GM19351 (cell line): ENCODE measurements around the gene JMJD6.
"Not testable (repeated sequence)": the region's sequence is repeated elsewhere in the genome, so short reads cannot be mapped to it uniquely, and the experiment has no call there.

Experiments
- ATAC-seq: cut with Tn5 transposase; IDR thresholded peaks from one replicate; pipeline ENCODE4 v1.9.1; 2021; ENCODE audit warnings: mild to moderate bottlenecking, moderate library complexity; ENCODE audit not compliant: unreplicated experiment

JMJD6 gene

DNA sequence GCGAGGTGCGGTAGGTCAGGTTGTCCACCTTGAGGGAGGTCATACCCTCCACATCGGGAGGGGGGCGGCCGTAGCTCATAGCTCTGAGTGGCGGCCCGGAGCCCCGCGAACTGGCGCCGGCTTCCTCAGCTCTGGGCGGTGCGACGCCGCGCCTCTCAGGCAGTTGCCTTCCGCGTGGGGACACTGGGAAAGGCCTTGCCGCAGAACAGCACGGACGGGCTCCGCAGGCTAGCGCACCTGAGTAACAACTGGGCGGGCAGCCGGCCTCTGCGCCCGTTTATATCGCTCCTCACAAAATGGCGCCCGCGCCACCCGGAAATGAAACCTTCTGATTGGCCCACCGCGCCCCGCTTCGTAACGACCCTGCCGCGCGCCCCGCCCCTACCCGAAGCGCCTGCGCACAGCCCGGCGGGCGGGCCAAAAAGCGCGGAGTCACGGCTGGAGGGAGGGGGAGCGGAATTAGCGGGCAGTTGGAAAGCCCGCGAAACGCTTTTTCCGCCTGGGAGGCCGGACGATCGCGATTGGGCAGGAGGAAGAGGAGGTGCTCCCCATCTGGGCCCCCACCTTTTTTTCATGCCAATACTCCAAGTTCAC is 10.8 kb upstream of the JMJD6 start, which contains the start of gene SRSF2:
Gene SRSF2 (minus strand): TSS at position 250 of the 594 bp plus-strand sequence. CDS start 171 bp downstream, at position 79.
- ATAC-seq = peak; percentile 61

DNA sequence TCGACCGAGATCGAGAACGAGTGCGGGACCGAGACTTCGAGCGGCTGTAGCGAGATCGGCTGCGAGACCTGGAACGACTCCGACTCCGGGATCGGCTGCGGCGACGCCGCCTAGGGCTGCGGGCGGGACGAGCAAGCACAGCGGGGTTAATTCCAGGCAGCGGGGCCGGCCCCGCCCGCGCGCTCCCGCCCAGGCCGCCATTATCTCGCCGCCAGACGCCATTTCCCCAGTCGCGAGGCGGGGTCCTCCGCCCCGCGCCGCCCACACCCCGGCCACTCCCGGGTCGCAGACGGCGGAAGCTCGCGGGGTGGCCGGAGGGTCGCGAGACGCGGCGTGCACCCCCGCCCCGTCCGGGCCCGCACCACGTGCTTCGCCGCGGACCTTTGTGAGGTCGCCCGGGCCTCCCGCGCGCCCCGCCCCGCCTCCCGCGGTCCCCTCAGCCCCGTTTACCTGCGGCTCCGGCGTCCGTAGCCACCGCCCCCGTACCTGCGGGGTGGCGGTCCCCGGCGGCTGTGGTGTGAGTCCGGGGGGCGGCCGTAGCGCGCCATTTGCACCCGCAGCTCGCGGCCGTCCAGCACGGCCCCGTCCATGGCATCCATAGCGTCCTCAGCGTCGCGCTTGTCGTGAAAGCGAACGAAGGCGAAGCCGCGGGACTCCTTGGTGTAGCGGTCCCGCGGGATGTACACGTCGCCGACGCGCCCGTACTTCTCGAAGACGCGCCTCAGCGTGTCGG is 10.1 kb upstream of the JMJD6 start:
- ATAC-seq = peak; percentile 2

DNA sequence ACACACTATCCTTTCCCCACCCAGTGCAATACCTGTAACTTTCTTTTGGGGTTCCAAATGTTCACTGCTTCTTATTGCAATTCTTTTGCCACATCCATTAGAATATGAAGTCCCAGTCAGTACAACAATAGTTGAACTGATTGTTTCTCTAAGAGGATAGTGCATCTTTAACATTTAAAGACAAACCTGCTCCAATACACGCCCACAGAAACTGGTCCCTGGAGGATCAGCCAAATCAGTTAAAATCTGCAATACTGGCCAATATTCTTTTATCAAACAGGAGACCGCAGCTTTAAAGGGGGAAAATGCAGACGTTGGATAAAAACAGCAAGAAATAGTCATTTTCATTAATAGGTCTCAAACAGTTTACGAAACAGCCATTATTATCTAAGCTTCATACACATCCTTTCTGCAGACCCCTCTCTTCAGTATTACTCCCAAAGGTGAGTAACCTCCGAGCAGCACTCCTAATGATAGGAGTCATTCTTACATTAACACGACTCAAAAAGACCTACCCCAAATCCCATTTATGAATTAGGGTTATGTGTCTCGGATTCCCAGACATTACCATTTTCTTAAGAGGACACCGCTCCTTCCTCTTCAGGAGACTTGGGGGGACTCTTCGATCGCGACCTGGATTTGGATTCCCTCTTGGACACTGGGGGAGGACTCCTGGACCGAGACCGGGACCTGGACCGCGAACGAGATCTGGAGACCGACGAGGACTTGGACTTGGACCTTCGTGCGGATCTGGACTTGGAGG is 9.4 kb upstream of the JMJD6 start:
- no peak for ATAC-seq

DNA sequence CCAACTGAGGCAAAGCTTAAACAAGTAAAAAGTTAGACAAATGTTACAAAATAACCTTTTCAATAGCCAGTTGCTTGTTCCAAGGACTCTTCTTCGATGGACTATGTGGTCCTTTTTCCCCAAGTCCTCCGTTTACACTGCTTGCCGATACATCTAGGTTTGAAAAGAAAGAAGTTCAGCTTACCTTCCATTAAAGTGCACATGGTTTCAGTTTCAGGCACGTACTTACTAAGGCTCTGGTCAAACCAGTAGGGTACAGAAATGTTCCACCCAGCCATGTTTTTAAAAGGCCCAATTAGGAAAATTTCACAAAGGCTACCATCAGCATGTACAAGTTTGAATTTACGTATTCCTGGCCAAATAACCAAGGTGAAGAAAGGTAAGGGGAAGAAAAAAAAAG is 8.6 kb upstream of the JMJD6 start:
- ATAC-seq = no peak

DNA sequence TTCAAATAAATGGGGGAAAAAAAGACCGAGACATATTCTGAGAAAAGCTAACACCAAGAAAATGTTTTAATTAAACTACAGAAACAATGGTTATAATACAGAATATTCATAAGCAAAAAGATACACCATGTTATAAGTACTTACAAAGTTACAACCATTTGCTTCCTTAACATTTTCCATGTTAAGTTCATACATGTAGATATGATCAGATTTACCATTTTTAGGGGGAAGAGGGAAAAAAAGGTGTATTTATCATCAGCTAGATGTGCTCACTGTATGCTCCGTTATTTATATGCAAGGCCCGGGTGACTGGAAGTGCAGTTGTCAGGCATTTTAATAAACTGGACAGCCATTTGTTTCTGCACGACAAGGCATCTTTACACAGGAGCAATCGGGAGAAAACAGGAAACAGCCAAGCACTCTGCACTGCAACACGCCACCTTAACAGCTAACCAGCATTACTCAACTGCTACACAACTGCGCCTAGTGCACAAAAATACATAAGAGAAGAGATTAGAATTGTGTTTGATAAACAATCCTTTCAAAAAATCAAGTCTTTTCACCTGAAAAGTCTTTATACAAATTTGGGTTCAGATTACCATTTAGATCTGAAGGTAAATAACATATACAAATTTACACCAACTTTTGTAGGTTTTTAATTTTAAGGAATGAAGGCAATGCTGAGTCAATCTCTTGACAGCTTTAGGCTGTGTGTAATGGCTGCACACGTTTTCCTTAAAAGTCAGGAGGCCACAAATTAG is 7.9 kb upstream of the JMJD6 start:
- ATAC-seq = no peak

DNA sequence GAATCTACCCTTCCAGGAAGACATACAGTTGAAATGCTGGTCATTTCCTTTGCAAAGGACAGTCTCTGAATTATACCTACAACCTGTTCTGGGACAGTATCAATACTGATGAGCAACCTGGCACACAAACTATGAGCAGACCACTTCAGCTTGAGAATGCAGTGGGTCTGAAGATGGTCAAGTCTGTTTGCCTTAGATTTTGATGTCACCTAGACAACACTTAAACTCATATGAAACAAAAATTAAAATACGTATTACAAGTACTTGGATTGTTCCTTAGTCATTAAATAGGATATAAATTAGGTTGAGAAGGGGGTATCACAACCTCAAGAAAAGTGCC is 7.2 kb upstream of the JMJD6 start:
- no peak for ATAC-seq

DNA sequence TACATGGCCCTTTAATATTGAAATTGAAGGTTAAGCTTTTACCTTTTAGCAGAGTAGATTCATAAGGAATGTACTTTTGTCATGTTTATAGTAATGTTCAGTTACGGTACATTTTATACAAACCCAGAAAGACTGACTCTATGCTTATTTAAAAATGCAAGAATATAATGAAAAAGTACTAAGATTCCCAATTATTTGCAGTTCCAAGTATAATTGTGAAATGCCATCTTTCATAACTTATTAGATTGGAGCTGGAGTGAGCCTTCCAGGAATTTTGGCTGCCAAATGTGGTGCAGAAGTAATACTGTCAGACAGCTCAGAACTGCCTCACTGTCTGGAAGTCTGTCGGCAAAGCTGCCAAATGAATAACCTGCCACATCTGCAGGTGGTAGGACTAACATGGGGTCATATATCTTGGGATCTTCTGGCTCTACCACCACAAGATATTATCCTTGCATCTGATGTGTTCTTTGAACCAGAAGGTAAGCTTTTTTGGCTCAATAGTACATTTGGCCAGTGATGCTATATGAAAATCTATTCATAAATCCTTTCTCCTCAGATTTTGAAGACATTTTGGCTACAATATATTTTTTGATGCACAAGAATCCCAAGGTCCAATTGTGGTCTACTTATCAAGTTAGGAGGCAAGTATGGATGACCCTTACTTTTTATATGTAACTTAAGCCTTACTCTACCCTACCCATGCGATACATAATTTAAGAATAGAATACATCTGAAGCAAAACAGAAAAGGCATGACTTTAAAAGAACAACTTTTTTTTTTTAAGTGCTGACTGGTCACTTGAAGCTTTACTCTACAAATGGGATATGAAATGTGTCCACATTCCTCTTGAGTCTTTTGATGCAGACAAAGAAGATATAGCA is 6.6 kb upstream of the JMJD6 start:
- ATAC-seq = no peak

DNA sequence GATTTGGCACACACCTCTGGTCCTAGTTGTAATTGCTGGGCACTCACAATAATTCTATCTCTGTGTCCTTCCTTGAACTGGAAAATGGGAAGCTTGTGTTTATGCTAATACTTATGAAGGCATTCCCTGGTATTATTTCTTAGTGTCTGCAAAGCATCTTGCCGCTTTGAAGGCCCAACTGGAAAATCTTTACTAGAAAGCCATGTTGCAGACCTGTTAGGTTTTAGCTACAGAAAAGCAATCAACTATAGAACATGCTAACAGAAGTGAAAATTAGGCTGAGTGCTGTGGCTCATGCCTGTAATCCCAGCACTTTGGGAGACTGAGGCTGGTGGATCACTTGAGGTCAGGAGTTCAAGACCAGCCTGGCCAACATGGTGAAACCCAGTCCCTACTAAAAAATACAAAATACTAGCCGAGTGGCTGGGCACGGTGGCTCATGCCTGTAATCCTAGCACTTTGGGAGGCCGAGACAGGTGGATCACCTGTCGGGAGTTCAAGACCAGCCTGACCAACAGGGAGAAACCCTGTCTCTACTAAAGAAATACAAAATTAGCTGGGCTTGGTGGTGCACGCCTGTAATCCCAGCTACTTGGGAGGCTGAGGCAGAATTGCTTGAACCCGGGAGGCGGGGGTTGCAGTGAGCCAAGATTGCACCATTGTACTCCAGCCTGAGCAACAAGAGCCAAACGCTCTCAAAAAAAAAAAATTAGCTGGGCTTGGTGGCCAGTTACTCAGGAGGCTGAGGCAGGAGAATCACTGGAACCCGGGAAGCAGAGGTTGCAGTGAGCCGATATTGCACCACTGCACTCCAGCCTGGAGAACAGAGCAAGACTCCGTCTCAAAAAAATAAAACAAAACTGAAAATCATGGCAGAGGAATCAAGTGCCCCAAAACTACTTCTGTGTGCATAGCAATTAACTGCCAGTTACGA is 5.7 kb upstream of the JMJD6 start:
- ATAC-seq = not testable (repeated sequence)

DNA sequence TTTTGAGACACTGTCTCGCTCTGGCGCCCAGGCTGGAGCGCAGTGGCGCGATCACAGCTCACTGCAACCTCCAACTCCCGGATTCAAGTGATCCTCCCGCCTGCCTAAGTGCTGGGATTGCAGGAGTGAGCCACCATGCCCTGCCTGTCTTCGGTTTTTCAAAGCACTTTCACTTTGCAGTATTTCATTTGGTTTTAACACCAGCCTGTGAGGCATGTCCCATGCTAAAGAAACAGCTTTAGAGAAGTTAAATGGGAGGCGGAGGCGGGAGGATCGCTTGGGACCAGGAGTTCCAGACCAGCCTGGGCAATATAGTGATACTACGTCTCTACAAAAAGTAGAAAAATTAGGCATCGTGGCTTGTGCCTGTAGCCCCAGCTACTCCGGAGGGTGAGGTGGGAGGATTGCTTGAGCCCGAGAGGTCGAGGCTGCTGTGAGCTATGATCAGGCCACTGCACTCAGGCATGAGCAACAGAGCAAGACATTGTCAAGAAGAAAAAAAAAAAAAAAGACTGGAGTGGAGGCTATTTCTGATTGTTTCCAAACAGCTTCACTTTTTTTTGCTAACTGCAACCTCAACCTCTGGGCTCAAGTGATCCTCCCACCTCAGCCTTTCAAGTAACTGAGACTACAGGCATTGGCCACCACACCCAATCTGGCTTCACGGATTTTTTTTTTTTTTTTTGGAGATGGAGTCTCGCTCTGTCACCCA is 1.5 kb upstream of the JMJD6 start:
- no peak for ATAC-seq

DNA sequence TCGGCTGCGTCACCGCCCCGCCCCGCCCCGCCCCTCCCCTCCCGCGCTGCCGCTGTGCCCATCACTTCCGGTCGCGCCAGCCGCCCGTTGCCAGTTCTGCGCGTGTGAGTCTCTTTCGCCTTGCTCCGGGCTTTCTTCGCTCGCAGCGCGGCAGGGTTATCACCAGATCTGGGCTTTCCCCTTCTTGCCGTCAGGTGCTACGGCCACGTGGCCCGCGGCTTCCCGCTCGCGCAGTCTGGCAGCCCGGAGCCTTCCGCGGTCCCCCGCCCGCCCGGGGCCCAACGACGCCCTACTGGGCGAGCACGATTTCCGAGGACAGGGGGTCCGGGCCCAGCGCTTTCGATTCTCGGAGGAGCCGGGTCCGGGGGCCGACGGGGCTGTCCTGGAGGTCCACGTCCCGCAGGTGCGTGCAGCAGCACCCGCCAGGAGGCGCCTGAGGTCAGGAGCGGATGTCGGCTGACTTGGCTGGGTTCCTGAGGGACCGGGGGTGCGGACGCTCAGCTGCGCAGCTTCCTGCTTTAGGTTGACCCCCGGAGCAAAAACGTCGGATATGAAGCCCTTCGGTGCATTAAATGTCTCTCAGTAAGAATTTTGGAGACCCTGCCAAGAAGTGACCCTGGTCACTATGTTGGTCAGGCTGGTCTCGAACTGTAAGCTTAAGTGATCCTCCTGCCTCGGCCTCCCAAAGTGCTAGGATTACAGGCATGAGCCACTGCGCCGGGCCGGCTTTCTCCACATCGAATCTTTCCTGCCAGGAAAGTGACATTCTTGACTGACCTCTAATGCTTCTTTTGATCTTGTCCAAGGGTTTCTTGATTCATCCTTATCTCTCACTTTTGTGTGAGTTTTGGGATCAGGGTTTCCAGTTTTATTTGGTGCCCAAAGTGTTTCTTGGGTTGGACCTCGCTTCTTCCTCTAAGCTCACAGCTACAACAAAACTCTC is 641 bp upstream of the JMJD6 start, which contains the start of gene METTL23:
Gene METTL23 (plus strand): TSS at position 64 of the 943 bp plus-strand sequence. CDS start 2,872 bp downstream, outside the sequence.
- peak; percentile 40 for ATAC-seq

DNA sequence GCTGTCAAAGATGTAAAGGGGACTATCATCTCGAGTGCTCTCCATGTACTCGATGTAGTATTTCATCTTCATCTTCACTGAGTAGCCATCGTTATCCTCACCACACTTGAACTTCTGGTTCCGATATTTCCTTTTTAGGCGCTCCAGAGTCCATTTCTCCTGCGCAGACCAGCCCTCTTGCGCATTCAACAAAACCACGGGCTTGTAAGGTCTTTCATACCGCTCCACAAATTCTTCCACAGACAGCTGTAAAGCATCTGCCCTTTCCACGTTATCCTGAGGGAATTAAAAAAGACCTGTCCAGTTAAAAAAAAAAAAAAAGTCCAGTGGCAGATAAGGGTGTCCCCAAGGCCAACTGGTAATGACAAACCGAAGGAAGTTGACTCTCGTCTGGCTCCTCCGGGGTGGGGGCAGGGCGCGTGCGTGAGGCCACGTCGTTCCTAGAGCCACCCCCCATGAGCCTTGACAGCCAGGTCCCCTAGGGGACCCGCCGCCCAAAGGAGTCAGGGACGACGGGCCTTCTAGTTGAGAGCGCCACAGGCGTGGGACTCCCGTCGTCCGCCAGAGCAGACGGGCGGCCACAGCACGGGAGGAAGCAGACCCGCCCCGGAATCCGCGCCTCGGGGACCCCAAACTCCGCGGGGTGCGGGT is 701 bp downstream of the JMJD6 start:
- peak; percentile 39 for ATAC-seq

DNA sequence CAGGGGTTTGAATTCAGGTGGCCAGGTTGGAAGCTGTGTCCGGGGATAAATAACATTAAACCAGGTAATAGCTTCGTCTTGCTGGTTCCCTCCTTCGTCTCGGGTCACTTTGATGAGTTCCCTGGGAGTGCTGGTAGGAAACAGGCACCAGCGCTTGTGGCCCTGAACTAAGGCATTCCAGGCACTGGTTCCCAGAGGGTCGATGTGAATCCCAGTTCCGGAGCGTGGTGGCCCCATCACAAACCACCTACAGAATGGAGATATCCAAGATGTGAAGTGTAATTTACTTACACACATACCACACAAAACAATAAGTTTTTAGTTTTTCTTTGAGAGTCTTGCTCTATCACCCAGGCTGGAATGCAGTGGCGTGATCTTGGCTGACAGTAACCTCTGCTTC is 2.6 kb downstream of the JMJD6 start:
- no peak for ATAC-seq

DNA sequence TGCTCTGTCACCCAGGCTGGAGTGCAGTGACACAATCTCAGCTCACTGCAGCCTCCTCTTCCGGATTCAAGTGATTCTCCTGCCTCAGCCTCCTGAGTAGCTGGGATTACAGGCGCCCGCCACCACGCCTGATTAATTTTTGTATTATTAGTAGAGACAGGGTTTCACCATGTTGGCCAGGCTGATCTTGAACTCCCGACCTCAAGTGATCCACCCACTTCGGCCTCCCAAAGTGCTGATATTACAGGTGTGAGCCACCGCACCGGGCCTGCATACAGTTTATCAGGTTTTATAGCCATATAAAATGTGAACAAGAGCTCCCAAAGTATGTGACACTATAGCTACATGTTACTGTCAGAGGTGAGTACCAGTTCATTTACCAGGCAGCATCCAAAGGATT is 3.4 kb downstream of the JMJD6 start:
- ATAC-seq = not testable (repeated sequence)

DNA sequence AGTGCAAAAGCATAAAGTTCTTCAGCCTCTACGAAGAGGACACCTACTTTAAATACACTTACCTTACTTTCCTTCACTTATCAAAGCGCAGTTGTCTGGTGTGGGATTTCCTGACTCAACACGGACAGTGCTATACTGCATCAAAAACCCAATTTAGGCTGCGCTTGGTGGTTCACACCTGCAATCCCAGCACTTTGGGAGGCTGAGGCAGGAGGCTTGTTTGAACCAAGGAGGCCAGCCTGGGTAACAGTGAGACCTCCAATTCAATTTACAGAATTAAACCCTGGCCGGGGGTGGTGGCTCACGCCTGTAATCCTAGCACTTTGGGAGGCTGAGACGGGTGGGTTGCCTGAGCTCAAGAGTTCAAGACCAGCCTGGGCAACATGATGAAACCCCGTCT is 4.1 kb downstream of the JMJD6 start:
- no peak for ATAC-seq

DNA sequence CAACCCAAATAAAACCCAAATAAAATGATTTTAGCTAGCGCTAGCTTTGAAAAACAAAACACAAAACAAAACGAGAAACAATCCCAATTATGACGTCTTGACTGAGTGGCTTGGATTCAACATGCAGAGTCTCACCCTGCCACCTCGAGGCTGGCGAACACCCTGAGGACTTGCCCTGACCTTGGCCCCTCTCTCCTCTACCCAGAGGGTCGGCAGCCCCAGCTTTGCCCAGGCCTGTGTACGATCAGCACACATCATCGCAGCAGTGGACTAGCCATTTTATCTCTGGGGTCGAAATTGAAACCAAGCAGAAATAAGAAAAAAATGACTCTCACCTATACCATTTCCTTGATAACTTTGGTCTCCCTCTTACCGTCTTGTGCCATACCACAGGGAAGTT is 4.9 kb downstream of the JMJD6 start:
- no peak for ATAC-seq

DNA sequence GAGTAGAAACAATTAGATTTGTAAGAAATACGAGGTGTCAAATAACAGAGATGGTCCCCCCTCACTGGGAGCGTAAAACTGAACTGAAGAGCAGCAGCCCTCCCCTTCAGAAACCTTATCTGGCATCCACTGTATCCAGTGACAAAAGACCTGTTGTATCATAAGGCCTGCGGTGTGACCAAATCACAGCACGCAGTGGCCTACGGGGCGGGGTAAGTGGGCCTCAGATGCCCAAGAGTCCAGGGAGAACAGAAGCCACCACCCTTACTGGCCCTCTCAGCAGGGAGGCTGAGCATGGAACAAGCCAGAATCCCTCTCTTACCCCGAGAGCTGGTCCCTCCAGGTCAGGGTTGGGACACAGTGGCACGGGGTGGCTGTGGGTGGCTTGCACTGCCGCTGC is 5.5 kb downstream of the JMJD6 start:
- ATAC-seq = no peak

DNA sequence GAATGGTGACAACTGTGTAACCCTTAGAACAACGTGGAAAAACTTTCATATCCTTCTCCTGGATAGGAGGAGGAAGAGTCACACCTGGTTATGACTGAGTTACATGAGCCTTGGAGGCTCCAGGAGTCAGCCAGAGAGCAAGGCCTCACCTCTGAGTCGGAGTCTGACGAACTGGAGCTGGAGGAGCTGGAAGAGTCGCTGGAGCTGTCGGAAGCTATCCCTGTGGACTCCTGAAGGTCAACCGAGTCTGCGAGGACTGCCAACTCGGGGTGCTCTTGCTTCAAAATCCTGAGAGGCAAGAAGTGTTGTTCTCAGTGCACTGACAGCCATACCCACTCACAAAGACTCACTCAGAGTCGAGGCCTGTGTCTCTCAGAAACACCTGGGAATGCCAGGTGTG is 6.2 kb downstream of the JMJD6 start:
- ATAC-seq = no peak
